Ovary (tissue), 9 donors: ENCODE measurements around the gene GRIN3A. TPM values are rescaled to one million over a fixed set of nuclear protein-coding genes. Genes with fewer than 3 reads are reported as not detected.

Experiments
- DNase-seq, 5 donors: peaks; one replicate each; pipeline ENCODE4 v3.0.0-alpha.2; 2019 to 2020
- H3K27ac ChIP-seq, 2 donors: fragments of 200-600 bp; one replicate each; pipeline versions ENCODE4 v1.5.1 to v1.8.0; 2019 to 2022
- H3K27me3 ChIP-seq: fragments of 200-600 bp; one replicate; pipeline ENCODE4 v1.8.0; 2022
- H3K36me3 ChIP-seq: fragments of 200-600 bp; sonication (generic); one replicate; pipeline ENCODE4 v1.5.1; 2019
- H3K4me1 ChIP-seq: one replicate; pipeline ENCODE4 v1.8.1; 2013; ENCODE audit warnings: mild to moderate bottlenecking, moderate library complexity; ENCODE audit not compliant: insufficient read depth
- H3K4me3 ChIP-seq: fragments of 200-600 bp; sonication (generic); one replicate; pipeline ENCODE4 v1.5.1; 2017
- H3K9me3 ChIP-seq, 2 donors: fragments of 200-600 bp in 1 of 2; sonication (generic) in 1 of 2; one replicate each; pipeline versions ENCODE4 v1.5.1 to v1.8.1; 2013 to 2019; ENCODE audit warnings: mild to moderate bottlenecking in 1 of 2, moderate library complexity in 1 of 2
- EP300 ChIP-seq: sonication (generic); formaldehyde crosslinking; IDR thresholded peaks from one replicate; pipeline ENCODE4 v1.6.1; 2017; ENCODE audit warnings: antibody characterized with exemption
- POLR2A ChIP-seq: fragments of 450-650 bp; IDR thresholded peaks from one replicate; pipeline ENCODE4 v1.6.1; 2017; ENCODE audit warnings: antibody characterized with exemption, mild to moderate bottlenecking, moderate library complexity
- WGBS, 3 donors: extraction: QIAGEN DNeasy Blood & Tissue Kit in 1 of 3; methylation state at CpG; one replicate each; pipeline versions ENCODE4 v1.1.5 to v1.1.7; 2013 to 2017; 5-methylcytosine and 5-hydroxymethylcytosine counted together
- intact Hi-C, 4 donors: fragments of 100-400 bp; cut with DNase I; formaldehyde crosslinking; loops; one replicate each; pipeline versions ENCODE4 v1.11.0 to v1.15.1; 2022 to 2023
- polyA plus RNA-seq, 2 donors: library from polyadenylated mRNA; stranded (reverse); fragments of 200-250 nt in 1 of 2; fragments of 350-450 nt in 1 of 2; fragmentation: Illumina TruSeq in 1 of 2; extraction: RNeasy Lipid Tissue Mini Kit (QIAGEN cat#74804) in 1 of 2; gene quantifications; one replicate each; pipeline ENCODE4 v1.2.3, GENCODE V29; 2013 to 2014
- total RNA-seq, 7 donors: library from RNA; depleted of rRNA in 2 of 7; stranded (reverse); fragments of >200 nt in 2 of 7; fragmentation: NEBNext Ultra II Directional in 3 of 7; extraction: Animal tissue kit (Norgen Biotek cat#: 25700) in 3 of 7; gene quantifications; one replicate each; pipeline versions ENCODE4 v1.1.0 to v1.2.4, GENCODE V29; 2016 to 2023
- TF ChIP-seq, protein P1 (sequence below), 3 donors: fragments of 450-650 bp in 2 of 3; fragments of 200-600 bp in 1 of 3; IDR thresholded peaks; one replicate each; pipeline versions ENCODE4 v1.5.1 to v1.8.0; 2016 to 2022; ENCODE audit warnings: antibody characterized with exemption in 3 of 3, mild to moderate bottlenecking in 1 of 3
- donor health status: DM: no; HTN: no; CAD: no; lungs with moderate emphysema.
- donor health status: DM: no; HTN: no; CAD: no.
- donor health status: Bipolar disorder and iron deficiency.
- donor health status: DM: yes; HTN: yes; CAD: no.
- donor health status: DM: no; HTN: no; CAD: no.
- donor health status: DM: yes; HTN: yes; CAD: no.

The GRIN3A gene
- total and polyA plus RNA-seq, 9 donors, result 0.02 to 1.00 (median 0.24) TPM

DNA sequence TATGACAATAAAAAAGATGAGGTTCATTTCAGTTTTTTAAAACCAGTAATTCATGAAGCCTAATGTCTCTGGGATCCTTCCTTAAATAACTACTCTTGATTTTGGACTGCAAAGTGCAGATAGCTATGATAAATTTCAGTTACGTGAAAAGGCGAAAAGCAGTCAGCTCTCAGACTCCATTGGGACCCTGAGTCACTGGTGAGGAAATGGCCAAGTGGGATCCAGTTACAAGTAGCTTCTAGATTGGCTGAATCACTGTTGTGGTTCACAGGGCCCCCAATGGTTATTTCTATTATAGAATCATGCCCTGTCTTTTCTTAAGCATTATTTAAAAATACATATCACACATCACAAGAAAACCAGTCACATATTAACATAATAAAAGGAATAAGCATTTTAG lies 112.6 kb downstream of the GRIN3A start:
- no peaks in the 10 kb centered on the region for H3K9me3 ChIP-seq
- intact Hi-C loops, result no loop called here
- no peak overlapping the region for H3K4me3 ChIP-seq
- no peak overlapping the region for H3K27ac ChIP-seq
- H3K4me1 ChIP-seq, result no peaks in the 10 kb centered on the region
- TF ChIP-seq EP300 (no peak), POLR2A (no peak)
- TF ChIP-seq, protein P1, sequence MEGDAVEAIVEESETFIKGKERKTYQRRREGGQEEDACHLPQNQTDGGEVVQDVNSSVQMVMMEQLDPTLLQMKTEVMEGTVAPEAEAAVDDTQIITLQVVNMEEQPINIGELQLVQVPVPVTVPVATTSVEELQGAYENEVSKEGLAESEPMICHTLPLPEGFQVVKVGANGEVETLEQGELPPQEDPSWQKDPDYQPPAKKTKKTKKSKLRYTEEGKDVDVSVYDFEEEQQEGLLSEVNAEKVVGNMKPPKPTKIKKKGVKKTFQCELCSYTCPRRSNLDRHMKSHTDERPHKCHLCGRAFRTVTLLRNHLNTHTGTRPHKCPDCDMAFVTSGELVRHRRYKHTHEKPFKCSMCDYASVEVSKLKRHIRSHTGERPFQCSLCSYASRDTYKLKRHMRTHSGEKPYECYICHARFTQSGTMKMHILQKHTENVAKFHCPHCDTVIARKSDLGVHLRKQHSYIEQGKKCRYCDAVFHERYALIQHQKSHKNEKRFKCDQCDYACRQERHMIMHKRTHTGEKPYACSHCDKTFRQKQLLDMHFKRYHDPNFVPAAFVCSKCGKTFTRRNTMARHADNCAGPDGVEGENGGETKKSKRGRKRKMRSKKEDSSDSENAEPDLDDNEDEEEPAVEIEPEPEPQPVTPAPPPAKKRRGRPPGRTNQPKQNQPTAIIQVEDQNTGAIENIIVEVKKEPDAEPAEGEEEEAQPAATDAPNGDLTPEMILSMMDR (IDR thresholded peaks at IDR 0.05), result no peak
- 87 to 96% (median 94%) methylated on average over 2 of the region's 2 CpGs for WGBS, 3 donors
- no peaks in the 10 kb centered on the region for H3K27me3 ChIP-seq
- no peaks in the 10 kb centered on the region for H3K36me3 ChIP-seq
- DNase-seq, result no peak

DNA sequence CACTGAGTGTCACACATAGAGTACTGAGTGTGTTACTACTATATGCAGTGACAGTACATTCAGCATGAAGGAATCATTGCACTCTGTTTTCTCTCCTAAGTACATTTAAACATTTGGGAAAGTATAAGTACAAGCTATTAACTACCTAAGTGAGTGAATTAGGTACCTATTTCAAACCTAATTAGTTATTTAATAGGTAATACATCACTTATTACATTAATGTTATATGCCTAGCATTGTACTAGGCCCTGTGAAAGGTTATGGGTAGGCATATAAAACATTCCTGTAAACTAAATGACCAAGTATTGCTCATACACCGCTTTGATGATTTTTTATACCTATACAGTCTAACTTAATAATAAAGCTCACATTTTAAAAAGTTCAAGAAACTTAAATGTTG lies 118.0 kb downstream of the GRIN3A start:
- H3K27me3 ChIP-seq, result no peaks in the 10 kb centered on the region
- no peaks in the 10 kb centered on the region for H3K4me1 ChIP-seq
- H3K9me3 ChIP-seq, result no peaks in the 10 kb centered on the region
- H3K36me3 ChIP-seq, result no peaks in the 10 kb centered on the region
- no peak overlapping the region for H3K27ac ChIP-seq
- whole genome bisulfite sequencing, 3 donors, result 95 to 98% (median 97%) methylated on average over 1 of the region's 1 CpG
- no peak for DNase-seq
- TF ChIP-seq, protein P1 (IDR thresholded peaks at IDR 0.05), result no peak
- TF ChIP-seq EP300, result no peak
- TF ChIP-seq POLR2A, result no peak
- intact Hi-C loops, result no loop called here
- no peak overlapping the region for H3K4me3 ChIP-seq

DNA sequence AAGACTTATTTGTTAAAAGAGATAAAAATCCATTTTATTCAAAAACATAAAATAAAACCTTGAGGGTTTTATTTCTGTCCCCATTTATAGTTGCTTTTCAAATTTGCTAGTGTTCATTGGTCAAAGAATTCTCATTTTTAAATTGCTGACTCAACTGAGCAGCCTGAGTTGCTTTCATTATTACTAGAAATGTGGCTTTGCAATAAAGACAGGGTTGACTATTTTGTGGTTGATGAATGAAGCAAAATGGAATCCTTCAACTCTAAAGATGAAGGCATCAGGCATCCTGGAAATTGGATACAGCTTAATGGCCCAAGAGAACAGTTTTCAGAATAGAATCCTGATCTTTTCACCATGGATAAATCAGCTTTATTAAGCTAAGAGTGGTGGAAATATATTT lies 119.7 kb downstream of the GRIN3A start:
- DNase-seq, result no peak
- no peak for TF ChIP-seq POLR2A
- intact Hi-C loops, result no loop called here
- Histone ChIP-seq H3K4me3 (no peak overlapping the region), H3K4me1 (no peaks in the 10 kb centered on the region), H3K27ac (no peak overlapping the region), H3K27me3 (no peaks in the 10 kb centered on the region), H3K9me3 (no peaks in the 10 kb centered on the region), H3K36me3 (no peaks in the 10 kb centered on the region)

DNA sequence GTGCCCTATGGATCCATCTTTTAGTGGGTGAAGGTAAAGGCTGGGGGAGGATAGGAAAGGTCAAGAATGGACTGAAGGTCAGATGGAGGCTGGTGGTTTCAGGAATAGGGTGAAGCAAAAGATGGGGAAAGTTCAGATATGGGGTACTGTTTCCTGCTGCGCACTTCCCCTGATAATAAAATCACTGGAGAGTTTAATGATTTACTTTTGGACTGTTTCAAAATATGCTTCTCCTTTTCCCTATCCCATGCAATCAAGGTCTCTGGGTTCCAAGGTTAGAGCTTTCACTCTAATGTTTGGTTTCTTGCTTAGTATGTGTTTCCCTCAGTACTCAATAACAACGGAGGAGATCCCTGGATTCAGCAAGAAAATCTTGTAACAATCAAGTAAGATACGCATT lies 132.9 kb downstream of the GRIN3A start:
- Histone ChIP-seq H3K4me3 (no peak overlapping the region), H3K4me1 (no peaks in the 10 kb centered on the region), H3K27me3 (no peaks in the 10 kb centered on the region), H3K9me3 (no peaks in the 10 kb centered on the region), H3K27ac (no peak overlapping the region), H3K36me3 (no peaks in the 10 kb centered on the region)
- WGBS, 3 donors, result 82 to 87% (median 82%) methylated on average over 3 of the region's 3 CpGs
- no peak for TF ChIP-seq EP300
- TF ChIP-seq POLR2A, result no peak
- TF ChIP-seq, protein P1 (IDR thresholded peaks at IDR 0.05), result no peak
- DNase-seq, result no peak
- intact Hi-C loops, result no loop called here

DNA sequence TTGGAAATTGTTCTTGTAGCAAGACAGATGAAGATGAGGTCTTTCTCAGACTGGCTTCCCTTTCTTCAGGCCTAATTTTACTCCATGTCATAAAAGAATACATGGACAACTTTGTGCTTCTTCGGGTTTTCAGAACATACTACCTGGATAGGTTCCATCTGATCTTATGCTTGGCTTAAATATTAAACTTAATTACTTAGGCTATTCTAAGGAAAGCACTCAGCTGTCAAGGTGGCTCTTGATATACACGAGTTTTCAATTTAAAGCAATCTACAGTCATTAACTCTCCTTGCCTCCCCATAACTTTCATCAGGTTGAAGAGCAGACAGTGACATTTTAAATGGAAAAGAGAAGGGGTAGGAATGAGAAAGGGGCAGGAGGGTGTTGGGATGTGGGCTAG lies 134.2 kb downstream of the GRIN3A start:
- TF ChIP-seq POLR2A, result no peak
- no peak for TF ChIP-seq EP300
- TF ChIP-seq, protein P1 (IDR thresholded peaks at IDR 0.05), result no peak
- Histone ChIP-seq H3K27ac (no peak overlapping the region), H3K4me1 (no peaks in the 10 kb centered on the region), H3K36me3 (no peaks in the 10 kb centered on the region), H3K4me3 (no peak overlapping the region), H3K9me3 (no peaks in the 10 kb centered on the region), H3K27me3 (no peaks in the 10 kb centered on the region)
- DNase-seq, result no peak
- WGBS, 3 donors, result 58 to 68% (median 68%) methylated on average over 2 of the region's 2 CpGs
- intact Hi-C loops, result no loop called here
